Spleen (tissue), 11 donors: Measurements from ENCODE around the gene IL1RAPL1. TPM values are rescaled to one million over a fixed set of nuclear protein-coding genes. Genes with fewer than 3 reads are reported as not detected.

Experiments
- DNase-seq: peaks from one replicate; pipeline ENCODE4 v3.0.0-alpha.2; 2020
- H3K27ac ChIP-seq, 8 donors: fragments of 200-600 bp; sonication (generic) in 7 of 8; 1 replicate in 4 of 8; 2 replicates in 4 of 8; pipeline versions ENCODE4 v1.5.0 to v1.8.0; 2016 to 2021; ENCODE audit warnings: inconsistent platforms in 4 of 8, mild to moderate bottlenecking in 4 of 8, moderate library complexity in 1 of 8
- H3K27me3 ChIP-seq, 7 donors: fragments of 200-600 bp; sonication (generic) in 6 of 7; replicated peaks in 1 of 7; 1 replicate in 4 of 7; 2 replicates in 3 of 7; pipeline versions ENCODE4 v1.5.0 to v1.8.0; 2016 to 2021; ENCODE audit warnings: inconsistent platforms in 3 of 7, mild to moderate bottlenecking in 1 of 7
- H3K36me3 ChIP-seq, 6 donors: fragments of 200-600 bp; sonication (generic) in 5 of 6; 1 replicate in 4 of 6; 2 replicates in 2 of 6; pipeline versions ENCODE4 v1.5.0 to v1.8.0; 2016 to 2021; ENCODE audit warnings: inconsistent platforms in 2 of 6
- H3K4me1 ChIP-seq, 6 donors: fragments of 200-600 bp; sonication (generic) in 5 of 6; 1 replicate in 3 of 6; 2 replicates in 3 of 6; pipeline versions ENCODE4 v1.5.0 to v1.8.0; 2016 to 2021; ENCODE audit warnings: inconsistent platforms in 3 of 6
- H3K4me3 ChIP-seq, 8 donors: fragments of 200-600 bp; sonication (generic) in 7 of 8; 1 replicate in 4 of 8; 2 replicates in 4 of 8; pipeline versions ENCODE4 v1.5.0 to v1.8.0; 2016 to 2021; ENCODE audit warnings: inconsistent platforms in 4 of 8, mild to moderate bottlenecking in 4 of 8, moderate library complexity in 2 of 8
- H3K9me3 ChIP-seq, 8 donors: fragments of 200-600 bp; sonication (generic) in 7 of 8; 1 replicate in 4 of 8; 2 replicates in 4 of 8; pipeline versions ENCODE4 v1.5.0 to v1.8.0; 2016 to 2021; ENCODE audit warnings: inconsistent platforms in 4 of 8
- CTCF ChIP-seq, 11 experiments: fragments of 200-600 bp in 7 of 11; fragments of 450-650 bp in 4 of 11; sonication (generic) in 4 of 11; IDR thresholded peaks in 8 of 11; conservative IDR thresholded peaks in 3 of 11; 1 replicate in 7 of 11; 2 replicates in 4 of 11; pipeline versions ENCODE4 v1.4.0 to v1.8.0; 2016 to 2021; ENCODE audit warnings: antibody characterized with exemption in 11 of 11, inconsistent platforms in 4 of 11, mild to moderate bottlenecking in 1 of 11
- POLR2A ChIP-seq, 3 donors: fragments of 450-650 bp; IDR thresholded peaks; one replicate each; pipeline ENCODE4 v1.5.1; 2017; ENCODE audit warnings: antibody characterized with exemption in 3 of 3, mild to moderate bottlenecking in 1 of 3
- POLR2AphosphoS5 ChIP-seq, 3 donors: sonication (generic); formaldehyde crosslinking; IDR thresholded peaks; one replicate each; pipeline ENCODE4 v1.5.1; 2017; ENCODE audit warnings: antibody characterized with exemption in 3 of 3
- WGBS, 5 donors: extraction: QIAGEN DNeasy Blood & Tissue Kit in 3 of 5; methylation state at CpG; one replicate each; pipeline versions ENCODE4 v1.1.5 to v1.1.7; 2013 to 2018; 5-methylcytosine and 5-hydroxymethylcytosine counted together
- intact Hi-C: fragments of 100-400 bp; cut with DNase I; formaldehyde crosslinking; loops from one replicate; pipeline ENCODE4 v1.15.0; 2023; ENCODE audit warnings: low total_unique reads
- polyA plus RNA-seq, 3 donors: library from polyadenylated mRNA; stranded (reverse); fragments of 200-250 nt; gene quantifications; one replicate each; pipeline ENCODE4 v1.2.1, GENCODE V29; 2013
- total RNA-seq, 7 donors: library from RNA; depleted of rRNA in 3 of 7; stranded (reverse); fragments of >200 nt in 3 of 7; fragmentation: NEBNext Ultra II Directional in 4 of 7; extraction: Animal tissue kit (Norgen Biotek cat#: 25700) in 4 of 7; gene quantifications; one replicate each; pipeline versions ENCODE4 v1.1.0 to v1.2.1, GENCODE V29; 2016 to 2021
- donor health status: healthy with polysubstance abuse.
- donor health status: DM: no; HTN: no; CAD: no; lungs with moderate emphysema.
- donor health status: DM: no; HTN: no; CAD: no.
- donor health status: Bipolar disorder and iron deficiency.
- donor health status: healthy.
- donor health status: DM: no; HTN: no; CAD: no.
- donor health status: DM: yes; HTN: yes; CAD: no.

Gene IL1RAPL1
- total and polyA plus RNA-seq, 10 donors = 0.03 to 0.19 TPM; not detected in 8

GRCh38 chrX:29788991-29789699, 1201.9 kb downstream of the IL1RAPL1 start:
- H3K27ac ChIP-seq = no peak overlapping the region
- no peaks in the 10 kb centered on the region for H3K36me3 ChIP-seq
- intact Hi-C loops = no loop called here
- no peaks in the 10 kb centered on the region for H3K4me1 ChIP-seq
- 62 to 85% (median 79%) methylated on average over 4 of the region's 4 CpGs for WGBS, 5 donors
- H3K4me3 ChIP-seq = no peak overlapping the region
- H3K9me3 ChIP-seq = no peaks in the 10 kb centered on the region
- DNase-seq = no peak
- TF ChIP-seq POLR2A (IDR thresholded peaks at IDR 0.05) (no peak), CTCF (IDR thresholded peaks at IDR 0.05 in 8 of 11, conservative IDR thresholded peaks at IDR 0.05 in 3 of 11) (no peak), POLR2AphosphoS5 (IDR thresholded peaks at IDR 0.05) (no peak)
- H3K27me3 ChIP-seq = no peaks in the 10 kb centered on the region

DNA sequence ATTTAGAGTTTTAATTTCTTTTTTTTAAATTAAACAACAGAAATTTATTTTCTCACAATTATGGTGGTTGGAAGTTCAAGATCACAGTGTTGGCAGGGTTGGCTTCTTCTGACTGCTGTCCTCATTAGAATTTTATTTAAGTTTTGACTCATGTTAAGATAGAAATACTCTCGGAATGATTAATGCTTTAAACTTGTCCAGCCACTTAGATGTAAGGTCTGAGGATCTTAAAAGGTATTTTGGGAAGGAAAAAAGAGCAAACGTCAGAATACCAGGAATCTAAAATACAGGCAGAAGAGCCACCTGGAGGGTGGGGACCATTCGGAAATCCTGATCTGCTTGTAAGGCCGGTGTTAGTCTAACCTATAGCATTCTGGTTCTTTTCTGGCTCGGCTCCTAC, 1205.1 kb downstream of the IL1RAPL1 start:
- Histone ChIP-seq H3K4me3 (no peak overlapping the region), H3K27me3 (no peaks in the 10 kb centered on the region), H3K4me1 (no peaks in the 10 kb centered on the region), H3K36me3 (no peaks in the 10 kb centered on the region), H3K9me3 (no peaks in the 10 kb centered on the region), H3K27ac (no peak overlapping the region)
- DNase-seq = no peak
- 63 to 86% (median 73%) methylated on average over 5 of the region's 5 CpGs for WGBS, 5 donors
- TF ChIP-seq POLR2A (IDR thresholded peaks at IDR 0.05) (no peak), POLR2AphosphoS5 (IDR thresholded peaks at IDR 0.05) (no peak)
- intact Hi-C loops = no loop called here

- H3K36me3 ChIP-seq = no peaks in the 10 kb centered on the region
- no peak overlapping the region for H3K27ac ChIP-seq
- TF ChIP-seq POLR2A (IDR thresholded peaks at IDR 0.05) (no peak), CTCF (IDR thresholded peaks at IDR 0.05 in 8 of 11, conservative IDR thresholded peaks at IDR 0.05 in 3 of 11) (no peak), POLR2AphosphoS5 (IDR thresholded peaks at IDR 0.05) (no peak)
- H3K4me1 ChIP-seq = no peaks in the 10 kb centered on the region
- H3K4me3 ChIP-seq = no peak overlapping the region
- intact Hi-C loops = no loop called here
- H3K27me3 ChIP-seq = no peaks in the 10 kb centered on the region
- WGBS, 5 donors = 42 to 85% (median 67%) methylated on average over 2 of the region's 2 CpGs
- H3K9me3 ChIP-seq = no peaks in the 10 kb centered on the region
- DNase-seq = no peak
Observed at GRCh38 chrX:29797156-29797555, 1209.9 kb downstream of the IL1RAPL1 start.

DNA sequence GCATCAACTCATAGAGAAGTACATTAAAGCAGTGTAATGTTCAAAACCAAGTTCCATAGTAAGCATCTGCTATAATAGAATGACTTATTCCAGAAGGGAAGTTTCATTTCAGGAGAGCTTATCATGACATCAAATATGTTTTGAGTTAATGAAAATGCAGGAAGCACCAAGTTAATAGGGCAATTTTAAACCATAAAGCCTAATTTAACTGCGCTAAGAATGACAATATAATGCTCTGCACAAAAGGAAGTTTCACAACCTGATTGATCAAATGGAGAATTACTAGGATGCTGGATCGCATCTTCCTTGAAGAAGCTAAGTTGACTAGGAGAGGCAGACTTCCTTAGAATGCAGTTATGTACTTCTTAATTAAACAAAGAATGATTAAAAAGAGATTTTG, 1211.2 kb downstream of the IL1RAPL1 start:
- Histone ChIP-seq H3K9me3 (no peaks in the 10 kb centered on the region), H3K27ac (no peak overlapping the region), H3K27me3 (no peaks in the 10 kb centered on the region), H3K4me3 (no peak overlapping the region), H3K36me3 (no peaks in the 10 kb centered on the region), H3K4me1 (no peaks in the 10 kb centered on the region)
- DNase-seq = no peak
- no peak for TF ChIP-seq POLR2AphosphoS5 (IDR thresholded peaks at IDR 0.05)
- TF ChIP-seq CTCF (IDR thresholded peaks at IDR 0.05 in 8 of 11, conservative IDR thresholded peaks at IDR 0.05 in 3 of 11) = no peak
- TF ChIP-seq POLR2A (IDR thresholded peaks at IDR 0.05) = no peak
- intact Hi-C loops = no loop called here
- WGBS, 5 donors = 68 to 92% (median 89%) methylated on average over 2 of the region's 2 CpGs
